GM18505 (cell line): ENCODE measurements around the gene SRL.
"Not testable (repeated sequence)": the region's sequence is repeated elsewhere in the genome, so short reads cannot be mapped to it uniquely, and the experiment has no call there.

ENCODE experiments used
- ATAC-seq: cut with Tn5 transposase; IDR thresholded peaks from one replicate; pipeline ENCODE4 v1.9.1; 2021; ENCODE audit not compliant: unreplicated experiment
- POLR2A ChIP-seq: IDR thresholded peaks from 4 replicates; pipeline ENCODE4 v1.6.1; 2011; ENCODE audit warnings: borderline replicate concordance; ENCODE audit not compliant: insufficient read depth, insufficient read length; ENCODE audit errors: extremely low read depth

The SRL gene

DNA sequence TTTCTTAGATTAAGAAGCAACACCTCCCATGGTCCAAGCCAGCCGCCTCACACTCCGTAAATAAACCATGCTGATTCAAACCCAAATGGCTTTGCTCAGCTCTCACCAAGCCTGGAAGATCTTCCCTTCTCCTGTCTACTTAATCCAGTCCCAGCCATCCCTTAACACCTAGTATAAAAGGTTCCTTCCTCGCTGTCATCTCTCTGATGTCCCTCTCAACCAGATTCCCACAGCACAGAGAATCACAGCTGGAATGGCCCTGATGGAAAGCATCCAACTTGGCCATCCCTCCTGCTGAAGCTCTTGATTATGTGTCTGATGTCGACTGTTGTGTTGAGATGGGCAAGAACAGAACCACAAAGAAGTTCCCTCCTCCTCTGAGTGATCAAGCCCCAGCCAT is 75.1 kb downstream of the SRL start:
- TF ChIP-seq POLR2A = no peak
- no peak for ATAC-seq

DNA sequence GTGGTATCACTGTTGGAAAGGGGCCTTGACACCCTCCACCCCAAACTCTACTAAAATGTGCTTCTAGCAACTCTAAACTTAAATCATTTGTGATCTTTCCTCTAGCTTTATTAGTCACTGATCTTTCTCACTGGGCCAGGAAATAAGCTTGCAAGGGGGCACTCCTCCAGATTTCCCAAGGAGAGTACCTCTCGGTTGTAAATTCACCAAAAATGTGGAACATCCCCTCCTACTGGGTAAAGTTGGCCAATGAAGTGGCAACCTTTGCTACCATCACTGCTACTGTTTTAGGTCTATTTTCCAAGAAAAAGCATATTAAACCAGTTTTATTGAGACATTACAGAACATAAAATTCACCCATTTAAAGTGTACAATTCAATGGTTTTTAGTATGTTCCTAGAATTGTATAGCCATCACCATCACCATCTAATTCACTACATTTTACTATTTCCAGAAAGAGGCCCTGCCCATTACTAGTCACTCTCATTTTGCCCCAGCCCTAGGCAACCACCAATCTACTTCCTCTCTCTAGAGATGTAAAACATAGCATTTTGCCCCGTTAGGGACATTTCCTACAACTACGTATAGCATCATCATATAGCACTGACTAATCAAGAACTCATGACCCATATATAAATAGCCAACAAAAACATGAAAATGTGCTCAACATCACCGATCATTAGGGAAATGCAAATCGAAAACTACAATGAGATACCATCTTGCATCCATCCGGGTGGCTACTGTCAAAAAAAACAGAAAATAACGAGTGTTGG is 81.0 kb downstream of the SRL start:
- ATAC-seq = no peak
- no peak for TF ChIP-seq POLR2A

GRCh38 chr16:4159726-4160125 is 82.2 kb downstream of the SRL start:
- no peak for ATAC-seq

DNA sequence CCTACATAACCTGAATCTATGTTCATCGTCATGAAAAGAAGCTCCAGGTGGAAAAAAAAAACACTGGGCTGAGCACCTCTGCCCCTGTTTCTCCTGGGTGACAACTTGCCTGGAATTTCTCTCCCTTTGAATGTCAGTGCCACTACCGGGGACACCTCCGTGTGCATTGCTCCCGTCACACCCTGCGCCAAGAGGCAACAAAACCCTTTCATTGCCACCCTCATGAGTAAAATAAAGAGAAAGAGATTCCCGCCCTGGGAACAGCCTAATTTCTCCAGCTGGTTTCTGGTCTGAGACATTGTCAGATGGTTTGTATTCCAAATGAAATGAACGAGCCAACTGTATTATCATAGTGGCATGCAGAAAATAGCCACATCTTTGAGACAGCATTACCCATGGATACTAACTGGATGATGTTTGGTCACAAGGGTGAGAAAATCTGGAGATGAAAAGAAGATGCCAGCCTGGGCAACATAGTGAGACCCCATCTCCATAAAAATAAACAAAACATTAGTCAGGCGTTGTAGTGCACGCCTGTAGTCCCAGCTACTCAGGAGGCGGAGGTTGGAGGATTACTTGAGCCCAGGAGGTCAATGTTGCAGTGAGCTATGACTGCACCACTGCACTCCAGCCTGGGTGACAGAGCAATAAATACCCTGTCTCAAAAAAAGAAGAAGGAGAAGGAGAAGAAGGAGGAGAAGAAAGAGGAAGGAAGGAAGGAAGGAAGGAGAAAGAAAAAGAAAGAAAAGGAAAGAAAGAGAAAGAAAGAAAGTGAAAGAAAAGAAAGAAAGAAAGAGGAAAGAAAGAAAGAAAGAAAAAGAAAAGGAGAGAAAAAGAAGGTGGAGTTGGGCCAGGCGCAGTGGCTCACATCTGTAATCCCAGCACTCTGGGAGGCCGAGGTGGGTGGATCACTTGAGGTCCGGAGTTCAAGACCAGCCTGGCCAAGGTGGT is 83.5 kb downstream of the SRL start:
- no peak for TF ChIP-seq POLR2A
- no peak for ATAC-seq

More at GRCh38 chr16:4159726-4160125, 82.2 kb downstream of the SRL start:
- no peak for TF ChIP-seq POLR2A

DNA sequence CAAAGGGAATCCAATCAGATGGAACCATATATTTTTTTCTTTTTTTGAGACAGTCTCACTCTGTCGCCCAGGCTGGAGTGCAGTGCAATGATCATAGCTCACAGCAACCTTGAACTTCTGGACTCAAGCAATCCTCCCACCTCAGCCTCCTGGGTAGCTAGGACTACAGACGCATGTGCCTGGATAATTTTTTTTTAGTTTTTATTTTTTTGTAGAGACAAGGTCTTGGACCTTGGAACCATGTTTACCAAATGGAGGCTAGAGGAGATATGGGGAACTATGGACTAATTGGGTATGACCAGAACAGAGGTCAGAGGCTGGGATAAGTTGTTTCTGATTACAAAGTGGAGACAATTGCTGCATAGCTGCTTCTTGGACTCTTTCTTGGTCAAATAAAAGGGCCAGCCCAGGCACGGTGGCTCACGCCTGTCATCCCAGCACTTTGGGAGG is 84.5 kb downstream of the SRL start:
- no peak for TF ChIP-seq POLR2A
- no peak for ATAC-seq

DNA sequence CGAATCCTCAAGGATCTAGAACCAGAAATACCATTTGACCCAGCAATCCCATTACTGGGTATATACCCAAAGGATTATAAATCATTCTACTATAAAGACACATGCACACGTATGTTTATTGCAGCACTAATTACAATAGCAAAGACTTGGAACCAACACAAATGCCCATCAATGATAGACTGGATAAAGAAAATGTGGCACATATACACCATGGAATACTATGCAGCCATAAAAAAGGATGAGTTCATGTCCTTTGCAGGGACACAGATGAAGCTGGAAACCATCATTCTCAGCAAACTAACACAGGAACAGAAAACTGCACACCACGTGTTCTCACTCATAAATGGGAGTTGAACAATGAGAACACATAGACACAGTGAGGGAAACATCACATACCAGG is 85.4 kb downstream of the SRL start:
- ATAC-seq = not testable (repeated sequence)

- not testable (repeated sequence) for ATAC-seq
Measured at GRCh38 chr16:4153364-4153763, 88.5 kb downstream of the SRL start.

DNA sequence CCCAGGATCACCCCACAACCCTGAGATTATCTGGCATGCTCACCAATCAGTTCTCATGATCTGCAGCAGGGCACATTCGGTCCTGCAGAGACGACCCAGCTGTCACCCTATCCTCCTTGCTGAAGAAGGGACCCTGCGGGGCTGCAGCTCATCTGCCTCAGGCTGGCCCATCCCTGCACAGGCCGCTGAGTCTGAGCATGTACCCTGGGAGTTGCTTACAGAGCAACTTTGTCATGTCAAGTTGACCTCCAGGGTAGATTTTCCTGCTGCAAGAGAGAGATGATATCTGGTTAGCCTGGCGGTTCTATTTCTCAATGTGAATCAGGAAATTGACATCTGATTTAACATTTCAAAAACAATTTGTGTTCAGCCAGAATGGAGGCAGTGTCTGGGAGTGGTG is 89.6 kb downstream of the SRL start:
- no peak for ATAC-seq
- no peak for TF ChIP-seq POLR2A

GRCh38 chr16:4147236-4147635 is 94.6 kb downstream of the SRL start:
- ATAC-seq = no peak
- TF ChIP-seq POLR2A = no peak

GRCh38 chr16:4142268-4142667 is 99.6 kb downstream of the SRL start:
- ATAC-seq = no peak

GRCh38 chr16:4141604-4142003 is 100.3 kb downstream of the SRL start:
- no peak for TF ChIP-seq POLR2A
- no peak for ATAC-seq

More at GRCh38 chr16:4142268-4142667, 99.6 kb downstream of the SRL start:
- TF ChIP-seq POLR2A = no peak

DNA sequence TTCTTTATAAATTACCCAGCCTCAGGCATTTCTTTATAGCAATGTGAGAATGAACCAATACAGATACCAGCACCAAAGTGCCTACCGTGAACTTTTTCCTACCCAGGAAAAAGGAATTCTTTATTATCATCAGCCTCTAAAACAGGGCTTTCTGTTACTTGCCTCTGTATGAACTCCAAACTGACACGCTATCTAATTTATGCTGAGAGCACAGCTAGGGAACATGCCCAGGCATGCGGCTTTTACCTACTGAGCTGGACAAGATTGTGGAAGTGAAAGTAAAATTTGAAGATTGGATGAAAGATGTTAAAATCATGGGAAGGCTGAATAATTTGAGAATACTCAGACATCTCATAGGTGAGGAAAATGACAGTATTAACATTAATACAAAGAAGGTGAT is 101.2 kb downstream of the SRL start:
- no peak for ATAC-seq
- TF ChIP-seq POLR2A = no peak

GRCh38 chr16:4139968-4140367 is 101.9 kb downstream of the SRL start:
- ATAC-seq = no peak
- no peak for TF ChIP-seq POLR2A
